ENCODE results near the gene LCN15. TPM values are rescaled to one million over a fixed set of nuclear protein-coding genes. Genes with fewer than 3 reads are reported as not detected.

LCN15 gene
- total and polyA plus RNA-seq, 11 donors = 0.64 to 2.8 (median 1.2) TPM; not detected in 4

DNA sequence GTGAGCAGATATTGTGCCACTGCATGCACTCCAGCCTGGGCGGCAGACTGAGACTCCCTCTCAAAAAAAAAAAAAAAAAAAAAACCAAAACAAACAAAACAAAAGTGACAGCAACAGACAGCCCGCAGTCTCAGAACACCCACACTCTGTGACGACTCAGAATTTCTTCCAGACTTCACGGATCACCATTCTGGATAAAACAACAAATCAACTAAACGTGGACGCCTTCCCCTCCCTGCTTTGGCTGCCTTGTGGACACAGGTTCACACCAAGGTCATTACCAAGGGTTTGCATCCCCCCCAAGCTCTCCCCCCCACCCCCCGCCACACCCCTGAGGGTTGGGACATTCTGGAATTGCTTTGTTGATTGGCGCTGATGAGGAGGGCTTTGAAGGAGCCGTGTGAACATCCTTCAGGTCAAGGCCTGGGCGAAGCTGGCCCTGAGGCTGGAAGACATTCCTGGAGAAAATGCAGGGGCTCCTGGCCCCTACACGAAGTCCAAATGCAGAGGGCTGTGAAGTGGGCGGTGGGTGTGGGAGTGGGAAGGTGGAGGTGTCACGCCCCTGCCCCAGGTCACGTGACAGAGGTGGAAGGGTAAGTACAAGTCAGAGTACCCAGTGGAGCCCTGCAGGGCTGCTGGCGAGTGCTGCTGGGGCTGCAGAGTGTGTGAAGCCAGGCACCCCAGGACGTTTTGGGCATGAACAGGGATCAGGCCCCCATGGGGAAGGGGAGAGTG lies 31.7 kb downstream of the LCN15 start:
- TF ChIP-seq, protein P1, sequence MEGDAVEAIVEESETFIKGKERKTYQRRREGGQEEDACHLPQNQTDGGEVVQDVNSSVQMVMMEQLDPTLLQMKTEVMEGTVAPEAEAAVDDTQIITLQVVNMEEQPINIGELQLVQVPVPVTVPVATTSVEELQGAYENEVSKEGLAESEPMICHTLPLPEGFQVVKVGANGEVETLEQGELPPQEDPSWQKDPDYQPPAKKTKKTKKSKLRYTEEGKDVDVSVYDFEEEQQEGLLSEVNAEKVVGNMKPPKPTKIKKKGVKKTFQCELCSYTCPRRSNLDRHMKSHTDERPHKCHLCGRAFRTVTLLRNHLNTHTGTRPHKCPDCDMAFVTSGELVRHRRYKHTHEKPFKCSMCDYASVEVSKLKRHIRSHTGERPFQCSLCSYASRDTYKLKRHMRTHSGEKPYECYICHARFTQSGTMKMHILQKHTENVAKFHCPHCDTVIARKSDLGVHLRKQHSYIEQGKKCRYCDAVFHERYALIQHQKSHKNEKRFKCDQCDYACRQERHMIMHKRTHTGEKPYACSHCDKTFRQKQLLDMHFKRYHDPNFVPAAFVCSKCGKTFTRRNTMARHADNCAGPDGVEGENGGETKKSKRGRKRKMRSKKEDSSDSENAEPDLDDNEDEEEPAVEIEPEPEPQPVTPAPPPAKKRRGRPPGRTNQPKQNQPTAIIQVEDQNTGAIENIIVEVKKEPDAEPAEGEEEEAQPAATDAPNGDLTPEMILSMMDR (IDR thresholded peaks at IDR 0.05) = no peak
- TF ChIP-seq POLR2A (IDR thresholded peaks at IDR 0.05) = no peak
- Histone ChIP-seq H3K27me3 (no peaks in the 10 kb centered on the region), H3K9me3 (no peaks in the 10 kb centered on the region), H3K4me1 (peaks cover 5 to 16% (median 10%) of the 10 kb centered on the region in 12 donors), H3K36me3 (no peaks in the 10 kb centered on the region), H3K4me3 (no peak overlapping the region), H3K27ac (no peak overlapping the region)
- ATAC-seq = no peak
- intact Hi-C loops (cut with DNase I) = no loop called here
- DNase-seq = no peak
- WGBS, 4 donors = 77 to 85% (median 82%) methylated on average over 14 to 16 of the region's 16 CpGs

DNA sequence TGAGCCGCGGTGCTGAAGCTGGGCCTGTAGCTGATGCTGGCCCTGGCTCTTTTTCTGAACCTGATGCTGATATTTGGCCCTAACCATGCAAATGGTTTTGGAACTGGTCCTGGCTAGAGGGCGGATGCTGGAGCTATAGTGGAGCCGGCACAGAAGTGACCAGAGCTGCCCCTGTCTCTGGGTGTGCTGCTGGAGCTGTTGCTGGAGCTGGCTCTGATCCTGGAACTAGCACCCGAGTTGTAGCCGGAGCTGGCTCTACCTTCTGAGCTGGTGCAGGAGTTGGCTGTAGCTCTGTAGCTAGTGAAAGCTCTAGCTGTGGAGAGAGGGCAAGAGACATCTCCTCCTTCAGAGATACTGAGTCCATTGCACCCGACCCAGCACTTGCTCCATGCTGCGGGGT lies 34.4 kb downstream of the LCN15 start:
- 83 to 100% (median 93%) methylated on average over 2 to 8 of the region's 8 CpGs for WGBS, 4 donors
- intact Hi-C loops (cut with DNase I) = loop anchor here in 3 of 10 donors (5.0 kb wide), 1 partner anchor 43 kb away; the partner anchor contains the start of gene AGPAT2 (in 3 of the 3)
- no peak for DNase-seq
- Histone ChIP-seq H3K4me1 (peaks cover 13 to 43% (median 32%) of the 10 kb centered on the region in 12 donors), H3K27ac (no peak overlapping the region), H3K4me3 (no peak overlapping the region), H3K36me3 (peaks cover 0 to 20% (median 19%) of the 10 kb centered on the region in 9 donors), H3K27me3 (no peaks in the 10 kb centered on the region), H3K9me3 (no peaks in the 10 kb centered on the region)
- no peak for TF ChIP-seq POLR2A (IDR thresholded peaks at IDR 0.05)
- TF ChIP-seq, protein P1 (IDR thresholded peaks at IDR 0.05) = no peak
- no peak for ATAC-seq

GRCh38 chr9:136729144-136729543 lies 35.2 kb downstream of the LCN15 start:
- WGBS, 4 donors = 77 to 87% (median 83%) methylated on average over 5 to 7 of the region's 7 CpGs
- peaks cover 13 to 48% (median 35%) of the 10 kb centered on the region in 12 donors for H3K4me1 ChIP-seq
- no peak for TF ChIP-seq POLR2A (IDR thresholded peaks at IDR 0.05)
- TF ChIP-seq, protein P1 (IDR thresholded peaks at IDR 0.05) = no peak
- peak in 3 of 4 donors; percentile 1 to 3 (median 3) for ATAC-seq
- peak overlapping the region in 10 of 12 donors; percentile 68 to 96 (median 84) for H3K4me3 ChIP-seq
- peak overlapping the region in 3 of 12 donors; percentile 70 to 85 (median 81) for H3K27ac ChIP-seq
- DNase-seq = peak in 1 of 5 donors; percentile 48
- H3K36me3 ChIP-seq = peaks cover 0 to 28% (median 27%) of the 10 kb centered on the region in 9 donors
- intact Hi-C loops (cut with DNase I) = loop anchor here in 3 of 10 donors (5.0 kb wide), 1 partner anchor 42 kb away; the partner anchor contains the start of gene AGPAT2 (in 3 of the 3)
- no peaks in the 10 kb centered on the region for H3K27me3 ChIP-seq
- no peaks in the 10 kb centered on the region for H3K9me3 ChIP-seq

- Histone ChIP-seq H3K9me3 (no peaks in the 10 kb centered on the region), H3K36me3 (peaks cover 0 to 33% (median 32%) of the 10 kb centered on the region in 9 donors), H3K27me3 (no peaks in the 10 kb centered on the region), H3K27ac (peak overlapping the region; percentile 3 to 89 (median 81)), H3K4me1 (peaks cover 13 to 53% (median 36%) of the 10 kb centered on the region in 12 donors), H3K4me3 (peak overlapping the region; percentile 68 to 96 (median 83))
- DNase-seq = peak in 1 of 5 donors; percentile 73
- 4 to 14% (median 5%) methylated on average over 21 to 53 of the region's 53 CpGs for WGBS, 4 donors
- intact Hi-C loops (cut with DNase I) = loop anchor here in 3 of 10 donors (5.0 kb wide), 1 partner anchor 41 kb away; the partner anchor contains the start of gene AGPAT2 (in 3 of the 3)
- TF ChIP-seq, protein P1 (IDR thresholded peaks at IDR 0.05) = no peak
- no peak for TF ChIP-seq POLR2A (IDR thresholded peaks at IDR 0.05)
- ATAC-seq = peak in 3 of 4 donors; percentile 14 to 51 (median 39)
Measured at GRCh38 chr9:136728548-136729123, 35.7 kb downstream of the LCN15 start.

All from heart left ventricle (tissue), 16 donors.